Esophagus squamous epithelium (tissue), 5 donors: ENCODE data around the gene PLPP6. TPM values are rescaled to one million over a fixed set of nuclear protein-coding genes. Genes with fewer than 3 reads are reported as not detected.

Source experiments
- DNase-seq: peaks from one replicate; lab custom pipeline; 2025; lab: John Stamatoyannopoulos, UW
- H3K27ac ChIP-seq, 4 donors: fragments of 200-600 bp; sonication (generic); one replicate each; pipeline ENCODE4 v1.5.1; 2016 to 2019; ENCODE audit warnings: mild to moderate bottlenecking in 1 of 4
- H3K27me3 ChIP-seq, 4 donors: fragments of 200-600 bp; sonication (generic); 1 replicate in 3 of 4; 2 replicates in 1 of 4; pipeline versions ENCODE4 v1.5.1 to v1.6.0; 2017 to 2021; ENCODE audit warnings: antibody characterized with exemption in 1 of 4
- H3K36me3 ChIP-seq, 3 donors: fragments of 200-600 bp; sonication (generic); one replicate each; pipeline ENCODE4 v1.5.1; 2016 to 2019
- H3K4me1 ChIP-seq, 3 donors: fragments of 200-600 bp; sonication (generic); one replicate each; pipeline ENCODE4 v1.5.1; 2017 to 2019
- H3K4me3 ChIP-seq, 4 donors: fragments of 200-600 bp; sonication (generic); 1 replicate in 3 of 4; 2 replicates in 1 of 4; pipeline ENCODE4 v1.5.1; 2016 to 2019; ENCODE audit warnings: mild to moderate bottlenecking in 2 of 4, moderate library complexity in 1 of 4
- H3K9me3 ChIP-seq, 3 donors: fragments of 200-600 bp; sonication (generic); one replicate each; pipeline ENCODE4 v1.5.1; 2016 to 2019
- CTCF ChIP-seq, 6 experiments: fragments of 450-650 bp in 4 of 6; fragments of 200-600 bp in 2 of 6; sonication (generic) in 2 of 6; IDR thresholded peaks; one replicate each; pipeline ENCODE4 v1.5.1; 2016 to 2019; ENCODE audit warnings: antibody characterized with exemption in 6 of 6, mild to moderate bottlenecking in 4 of 6, moderate library complexity in 4 of 6
- POLR2A ChIP-seq, 4 donors: fragments of 450-650 bp; IDR thresholded peaks; one replicate each; pipeline ENCODE4 v1.6.1; 2017; ENCODE audit warnings: antibody characterized with exemption in 4 of 4, mild to moderate bottlenecking in 4 of 4, moderate library complexity in 3 of 4
- WGBS, 2 donors: methylation state at CpG; one replicate each; pipeline ENCODE4 v1.1.5; 2018; 5-methylcytosine and 5-hydroxymethylcytosine counted together
- intact Hi-C: fragments of 100-400 bp; cut with DNase I; formaldehyde crosslinking; loops from one replicate; pipeline ENCODE4 v1.15.0; 2022
- total RNA-seq, 4 donors: library from RNA; depleted of rRNA; stranded (reverse); fragments of >200 nt; gene quantifications; one replicate each; pipeline ENCODE4 v1.1.0, GENCODE V29; 2016
- donor health status: DM: yes; HTN: yes; CAD: no.

The PLPP6 gene
- total RNA-seq, 4 donors from 2014 or later, result 6.3 to 9.9 (median 7.7) TPM

- Histone ChIP-seq H3K36me3 (peaks cover 0 to 83% (median 6%) of the 10 kb centered on the region in 3 donors), H3K27me3 (no peaks in the 10 kb centered on the region), H3K4me3 (no peak overlapping the region), H3K9me3 (no peaks in the 10 kb centered on the region), H3K4me1 (peaks cover 0 to 8% (median 0%) of the 10 kb centered on the region in 3 donors), H3K27ac (no peak overlapping the region)
- TF ChIP-seq CTCF (IDR thresholded peaks at IDR 0.05), result no peak
- no peak for TF ChIP-seq POLR2A (IDR thresholded peaks at IDR 0.05)
- intact Hi-C loops, result no loop called here
- no peak for DNase-seq
- 58 to 62% methylated on average over 4 of the region's 4 CpGs for WGBS, 2 donors
These were observed 45.0 kb downstream of the PLPP6 start for GRCh38 chr9:4706971-4707622.

GRCh38 chr9:4709380-4709779 lies 47.3 kb downstream of the PLPP6 start:
- peaks cover 0 to 8% (median 0%) of the 10 kb centered on the region in 3 donors for H3K4me1 ChIP-seq
- H3K36me3 ChIP-seq, result peaks cover 0 to 83% (median 3%) of the 10 kb centered on the region in 3 donors
- TF ChIP-seq CTCF (IDR thresholded peaks at IDR 0.05) (no peak), POLR2A (IDR thresholded peaks at IDR 0.05) (no peak)
- no peaks in the 10 kb centered on the region for H3K27me3 ChIP-seq
- no peak overlapping the region for H3K27ac ChIP-seq
- intact Hi-C loops, result no loop called here
- H3K4me3 ChIP-seq, result no peak overlapping the region
- DNase-seq, result no peak
- no peaks in the 10 kb centered on the region for H3K9me3 ChIP-seq

- WGBS, 2 donors, result 52 to 75% methylated on average over 7 of the region's 7 CpGs
- H3K4me1 ChIP-seq, result no peaks in the 10 kb centered on the region
- H3K36me3 ChIP-seq, result peaks cover 10 to 96% (median 16%) of the 10 kb centered on the region in 3 donors
- no peaks in the 10 kb centered on the region for H3K9me3 ChIP-seq
- H3K27me3 ChIP-seq, result no peaks in the 10 kb centered on the region
- intact Hi-C loops, result no loop called here
- H3K27ac ChIP-seq, result no peak overlapping the region
- TF ChIP-seq POLR2A (IDR thresholded peaks at IDR 0.05), result no peak
- TF ChIP-seq CTCF (IDR thresholded peaks at IDR 0.05), result no peak
- DNase-seq, result no peak
- H3K4me3 ChIP-seq, result no peak overlapping the region
These were observed 51.8 kb downstream of the PLPP6 start for GRCh38 chr9:4713849-4714248.

- intact Hi-C loops, result no loop called here
- H3K27ac ChIP-seq, result no peak overlapping the region
- no peak for DNase-seq
- no peaks in the 10 kb centered on the region for H3K9me3 ChIP-seq
- H3K4me1 ChIP-seq, result no peaks in the 10 kb centered on the region
- H3K27me3 ChIP-seq, result no peaks in the 10 kb centered on the region
- H3K4me3 ChIP-seq, result no peak overlapping the region
- WGBS, 2 donors, result 82 to 87% methylated on average over 9 of the region's 9 CpGs
- peaks cover 10 to 97% (median 16%) of the 10 kb centered on the region in 3 donors for H3K36me3 ChIP-seq
- TF ChIP-seq POLR2A (IDR thresholded peaks at IDR 0.05), result no peak
- no peak for TF ChIP-seq CTCF (IDR thresholded peaks at IDR 0.05)
These were observed 52.3 kb downstream of the PLPP6 start for GRCh38 chr9:4714266-4715016.

Other genes starting within 250 kb of the PLPP6 start
- 1 to 10 TPM; 2.3 to 4.3 (median 3.1) TPM for gene SLC1A1, start 171.8 kb upstream of the PLPP6 start, total RNA-seq
- 1 to 10 TPM in 3 of 4 donors, under 1 TPM in 1; 0.91 to 3.0 (median 1.8) TPM for gene SPATA6L, start 4.2 kb downstream of the PLPP6 start, total RNA-seq
- gene CDC37L1, start 17.3 kb downstream of the PLPP6 start, total RNA-seq, result 10 to 100 TPM in 3 of 4 donors, 1 to 10 TPM in 1; 8.9 to 48.8 (median 19.3) TPM
- gene AK3, start 78.9 kb downstream of the PLPP6 start, total RNA-seq, result 100 to 1,000 TPM in 1 of 4 donors, 10 to 100 TPM in 3; 47.8 to 104 (median 81.2) TPM
- 10 to 100 TPM; 13.8 to 28.0 (median 16.5) TPM for gene RCL1, start 130.7 kb downstream of the PLPP6 start, total RNA-seq